ENCODE results near the gene ACAD8. TPM values are rescaled to one million over a fixed set of nuclear protein-coding genes. Genes with fewer than 3 reads are reported as not detected.

The ACAD8 gene
- total and polyA plus RNA-seq, 10 donors: 15.7 to 37.5 (median 27.2) TPM

GRCh38 chr11:134238956-134239355 is 14.4 kb upstream of the ACAD8 start:
- Histone ChIP-seq H3K9me3 (no peaks in the 10 kb centered on the region), H3K27me3 (replicated peaks in 1 of 7) (no peaks in the 10 kb centered on the region), H3K36me3 (peaks cover 0 to 95% (median 41%) of the 10 kb centered on the region in 6 donors), H3K27ac (no peak overlapping the region), H3K4me3 (no peak overlapping the region), H3K4me1 (peaks cover 0 to 9% (median 0%) of the 10 kb centered on the region in 6 donors)
- no peak for DNase-seq
- 93 to 100% (median 96%) methylated on average over 5 of the region's 5 CpGs for WGBS, 5 donors
- intact Hi-C loops (cut with DNase I; ENCODE audit: low total_unique reads): no loop called here
- TF ChIP-seq, protein P1, sequence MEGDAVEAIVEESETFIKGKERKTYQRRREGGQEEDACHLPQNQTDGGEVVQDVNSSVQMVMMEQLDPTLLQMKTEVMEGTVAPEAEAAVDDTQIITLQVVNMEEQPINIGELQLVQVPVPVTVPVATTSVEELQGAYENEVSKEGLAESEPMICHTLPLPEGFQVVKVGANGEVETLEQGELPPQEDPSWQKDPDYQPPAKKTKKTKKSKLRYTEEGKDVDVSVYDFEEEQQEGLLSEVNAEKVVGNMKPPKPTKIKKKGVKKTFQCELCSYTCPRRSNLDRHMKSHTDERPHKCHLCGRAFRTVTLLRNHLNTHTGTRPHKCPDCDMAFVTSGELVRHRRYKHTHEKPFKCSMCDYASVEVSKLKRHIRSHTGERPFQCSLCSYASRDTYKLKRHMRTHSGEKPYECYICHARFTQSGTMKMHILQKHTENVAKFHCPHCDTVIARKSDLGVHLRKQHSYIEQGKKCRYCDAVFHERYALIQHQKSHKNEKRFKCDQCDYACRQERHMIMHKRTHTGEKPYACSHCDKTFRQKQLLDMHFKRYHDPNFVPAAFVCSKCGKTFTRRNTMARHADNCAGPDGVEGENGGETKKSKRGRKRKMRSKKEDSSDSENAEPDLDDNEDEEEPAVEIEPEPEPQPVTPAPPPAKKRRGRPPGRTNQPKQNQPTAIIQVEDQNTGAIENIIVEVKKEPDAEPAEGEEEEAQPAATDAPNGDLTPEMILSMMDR (IDR thresholded peaks at IDR 0.05 in 8 of 11, conservative IDR thresholded peaks at IDR 0.05 in 3 of 11): no peak
- no peak for TF ChIP-seq POLR2AphosphoS5 (IDR thresholded peaks at IDR 0.05)
- no peak for TF ChIP-seq POLR2A (IDR thresholded peaks at IDR 0.05)

GRCh38 chr11:134240592-134240991 is 12.8 kb upstream of the ACAD8 start:
- peaks cover 0 to 100% (median 56%) of the 10 kb centered on the region in 6 donors for H3K36me3 ChIP-seq
- no peaks in the 10 kb centered on the region for H3K27me3 ChIP-seq (replicated peaks in 1 of 7)
- WGBS, 5 donors: 70 to 90% (median 70%) methylated on average over 6 of the region's 6 CpGs
- no peak overlapping the region for H3K27ac ChIP-seq
- H3K9me3 ChIP-seq: no peaks in the 10 kb centered on the region
- no peak for TF ChIP-seq POLR2A (IDR thresholded peaks at IDR 0.05)
- TF ChIP-seq, protein P1 (IDR thresholded peaks at IDR 0.05 in 8 of 11, conservative IDR thresholded peaks at IDR 0.05 in 3 of 11): no peak
- TF ChIP-seq POLR2AphosphoS5 (IDR thresholded peaks at IDR 0.05): no peak
- peaks cover 0 to 3% (median 0%) of the 10 kb centered on the region in 6 donors for H3K4me1 ChIP-seq
- intact Hi-C loops (cut with DNase I; ENCODE audit: low total_unique reads): no loop called here
- H3K4me3 ChIP-seq: no peak overlapping the region
- DNase-seq: no peak

GRCh38 chr11:134242376-134242775 is 11.0 kb upstream of the ACAD8 start:
- intact Hi-C loops (cut with DNase I; ENCODE audit: low total_unique reads): no loop called here
- WGBS, 5 donors: 65 to 85% (median 67%) methylated on average over 9 of the region's 9 CpGs

GRCh38 chr11:134243913-134244312 is 9.5 kb upstream of the ACAD8 start:
- DNase-seq: no peak
- H3K4me1 ChIP-seq: peaks cover 0 to under 1% (median 0%) of the 10 kb centered on the region in 6 donors
- 95 to 100% (median 98%) methylated on average over 4 of the region's 4 CpGs for WGBS, 5 donors
- intact Hi-C loops (cut with DNase I; ENCODE audit: low total_unique reads): no loop called here
- no peak overlapping the region for H3K27ac ChIP-seq
- no peaks in the 10 kb centered on the region for H3K9me3 ChIP-seq
- H3K4me3 ChIP-seq: no peak overlapping the region
- no peaks in the 10 kb centered on the region for H3K27me3 ChIP-seq (replicated peaks in 1 of 7)
- TF ChIP-seq POLR2AphosphoS5 (IDR thresholded peaks at IDR 0.05): no peak
- no peak for TF ChIP-seq POLR2A (IDR thresholded peaks at IDR 0.05)
- TF ChIP-seq, protein P1 (IDR thresholded peaks at IDR 0.05 in 8 of 11, conservative IDR thresholded peaks at IDR 0.05 in 3 of 11): no peak
- peaks cover 2 to 100% (median 81%) of the 10 kb centered on the region in 6 donors for H3K36me3 ChIP-seq

More at GRCh38 chr11:134242376-134242775, 11.0 kb upstream of the ACAD8 start:
- Histone ChIP-seq H3K36me3 (peaks cover 0 to 100% (median 68%) of the 10 kb centered on the region in 6 donors), H3K27ac (no peak overlapping the region), H3K4me3 (no peak overlapping the region), H3K27me3 (replicated peaks in 1 of 7) (no peaks in the 10 kb centered on the region), H3K4me1 (no peaks in the 10 kb centered on the region), H3K9me3 (no peaks in the 10 kb centered on the region)
- TF ChIP-seq, protein P1 (IDR thresholded peaks at IDR 0.05 in 8 of 11, conservative IDR thresholded peaks at IDR 0.05 in 3 of 11): no peak
- TF ChIP-seq POLR2AphosphoS5 (IDR thresholded peaks at IDR 0.05) (no peak), POLR2A (IDR thresholded peaks at IDR 0.05) (no peak)
- DNase-seq: no peak

Measured in spleen (tissue), 11 donors.